ENCODE data around the gene POU6F1.

DNA sequence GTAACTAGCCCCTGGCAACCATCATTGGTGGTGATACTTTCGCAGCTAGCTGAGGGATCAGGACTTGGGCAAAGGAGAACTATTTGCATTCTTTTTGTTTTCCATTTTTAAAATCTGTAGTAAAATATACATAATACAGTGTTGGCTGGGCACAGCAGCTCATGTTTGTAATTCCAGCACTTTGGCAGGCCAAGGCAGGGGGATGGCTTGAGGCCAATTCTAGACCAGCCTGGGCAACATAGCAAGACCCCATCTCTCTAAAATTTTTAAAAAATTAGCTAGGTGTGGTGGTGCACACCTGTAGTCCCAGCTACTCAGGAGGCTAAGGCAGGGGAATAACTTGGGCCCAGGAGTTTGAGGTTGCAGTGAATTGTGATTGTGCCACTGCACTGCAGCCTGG is 64.9 kb downstream of the POU6F1 start:
- TF ChIP-seq, protein P1, sequence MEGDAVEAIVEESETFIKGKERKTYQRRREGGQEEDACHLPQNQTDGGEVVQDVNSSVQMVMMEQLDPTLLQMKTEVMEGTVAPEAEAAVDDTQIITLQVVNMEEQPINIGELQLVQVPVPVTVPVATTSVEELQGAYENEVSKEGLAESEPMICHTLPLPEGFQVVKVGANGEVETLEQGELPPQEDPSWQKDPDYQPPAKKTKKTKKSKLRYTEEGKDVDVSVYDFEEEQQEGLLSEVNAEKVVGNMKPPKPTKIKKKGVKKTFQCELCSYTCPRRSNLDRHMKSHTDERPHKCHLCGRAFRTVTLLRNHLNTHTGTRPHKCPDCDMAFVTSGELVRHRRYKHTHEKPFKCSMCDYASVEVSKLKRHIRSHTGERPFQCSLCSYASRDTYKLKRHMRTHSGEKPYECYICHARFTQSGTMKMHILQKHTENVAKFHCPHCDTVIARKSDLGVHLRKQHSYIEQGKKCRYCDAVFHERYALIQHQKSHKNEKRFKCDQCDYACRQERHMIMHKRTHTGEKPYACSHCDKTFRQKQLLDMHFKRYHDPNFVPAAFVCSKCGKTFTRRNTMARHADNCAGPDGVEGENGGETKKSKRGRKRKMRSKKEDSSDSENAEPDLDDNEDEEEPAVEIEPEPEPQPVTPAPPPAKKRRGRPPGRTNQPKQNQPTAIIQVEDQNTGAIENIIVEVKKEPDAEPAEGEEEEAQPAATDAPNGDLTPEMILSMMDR (conservative IDR thresholded peaks at IDR 0.05; ENCODE audit: low read length) = no peak
- no peak for TF ChIP-seq EZH2phosphoT487 (IDR thresholded peaks at IDR 0.05; ENCODE audit: borderline replicate concordance, low read depth, low read length)
